Measurements from ENCODE around the gene SH3GL2. TPM values are rescaled to one million over a fixed set of nuclear protein-coding genes. Genes with fewer than 3 reads are reported as not detected.

SH3GL2 gene
- total RNA-seq, 2 experiments from 2014 or later: not detected

DNA sequence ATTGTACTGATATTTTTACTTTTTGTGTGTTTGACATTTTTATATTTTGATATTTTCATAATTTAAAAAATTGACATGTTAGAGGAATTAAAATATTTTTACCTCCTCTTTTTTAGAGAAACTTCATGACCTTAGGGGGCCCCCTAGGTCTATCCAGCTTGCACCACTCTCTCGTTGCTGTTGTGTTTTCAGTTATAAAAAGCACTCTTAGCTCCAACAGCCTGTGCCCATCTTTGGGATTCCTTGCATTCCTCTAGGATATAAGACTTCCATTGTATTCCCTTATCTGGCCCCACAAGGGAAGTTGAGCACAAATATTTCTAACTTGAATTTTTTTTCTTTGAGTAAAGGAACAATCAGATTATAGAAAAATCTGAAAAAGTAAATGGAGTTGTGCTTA lies 245.3 kb downstream of the SH3GL2 start:
- Mint-ChIP-seq H3K36me3 (ENCODE audit: low read depth) (no peaks in the 10 kb centered on the region), H3K27me3 (no peaks in the 10 kb centered on the region), H3K27ac (no peak overlapping the region), H3K9me3 (ENCODE audit: low read depth) (peaks cover 4% of the 10 kb centered on the region), H3K4me3 (no peak overlapping the region), H3K4me1 (no peaks in the 10 kb centered on the region)
- DNase-seq (no peak), ATAC-seq (no peak)
- POLR2A ChIA-PET: no interaction called here
- intact Hi-C loops (cut with DNase I, micrococcal nuclease): no loop called here
- CTCF ChIA-PET: no interaction called here

DNA sequence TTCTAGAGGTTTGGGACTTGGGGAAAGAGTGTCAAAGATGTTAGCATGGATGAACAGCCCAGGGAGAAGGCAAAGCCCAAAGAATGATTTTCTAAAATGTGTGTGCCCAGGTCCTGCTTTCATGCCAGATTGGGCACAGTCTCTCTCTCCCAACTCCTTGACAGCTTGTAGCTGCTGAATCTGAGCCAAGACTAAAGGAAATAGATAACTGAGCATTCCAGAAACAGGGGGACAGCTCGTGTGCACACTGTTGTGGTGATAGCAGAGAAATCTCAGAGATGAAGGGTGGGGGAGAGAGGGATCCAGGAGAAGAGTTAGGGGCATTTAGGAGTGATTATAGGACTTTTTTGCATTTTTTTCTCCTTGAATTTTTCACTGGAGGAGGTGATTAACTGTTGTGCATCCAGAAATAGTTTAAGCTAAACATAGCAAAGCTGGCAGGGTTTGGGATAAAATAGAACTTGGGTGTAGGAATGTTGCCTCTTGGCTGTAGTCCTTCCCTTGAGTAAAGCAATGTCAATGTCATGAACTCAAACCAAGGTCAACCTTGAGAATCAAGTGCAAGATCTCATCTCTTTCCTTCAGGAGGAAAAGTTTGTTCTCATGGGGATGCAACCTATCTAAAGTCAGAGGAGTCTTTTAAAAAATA lies 245.9 kb downstream of the SH3GL2 start:
- intact Hi-C loops (cut with DNase I, micrococcal nuclease): no loop called here
- Mint-ChIP-seq H3K36me3 (ENCODE audit: low read depth) (no peaks in the 10 kb centered on the region), H3K27ac (no peak overlapping the region), H3K4me3 (no peak overlapping the region), H3K4me1 (no peaks in the 10 kb centered on the region), H3K27me3 (no peaks in the 10 kb centered on the region), H3K9me3 (ENCODE audit: low read depth) (peaks cover 4% of the 10 kb centered on the region)
- ATAC-seq: no peak
- DNase-seq: no peak
- ChIA-PET POLR2A (no interaction called here), CTCF (no interaction called here)

GRCh38 chr9:17825265-17825659 lies 246.4 kb downstream of the SH3GL2 start:
- H3K4me3 Mint-ChIP-seq: no peak overlapping the region
- H3K36me3 Mint-ChIP-seq (ENCODE audit: low read depth): no peaks in the 10 kb centered on the region
- no peaks in the 10 kb centered on the region for H3K4me1 Mint-ChIP-seq
- intact Hi-C loops (cut with DNase I, micrococcal nuclease): no loop called here
- CTCF ChIA-PET: no interaction called here
- H3K9me3 Mint-ChIP-seq (ENCODE audit: low read depth): peaks cover 3% of the 10 kb centered on the region
- ATAC-seq: no peak
- DNase-seq: no peak
- H3K27ac Mint-ChIP-seq: no peak overlapping the region
- POLR2A ChIA-PET: no interaction called here
- no peaks in the 10 kb centered on the region for H3K27me3 Mint-ChIP-seq

GRCh38 chr9:17829064-17829463 lies 250.2 kb downstream of the SH3GL2 start:
- ChIA-PET CTCF (no interaction called here), POLR2A (no interaction called here)
- DNase-seq (no peak), ATAC-seq (no peak)
- H3K4me3 Mint-ChIP-seq: no peak overlapping the region
- intact Hi-C loops (cut with DNase I, micrococcal nuclease): no loop called here
- H3K4me1 Mint-ChIP-seq: no peaks in the 10 kb centered on the region
- peaks cover 2% of the 10 kb centered on the region for H3K9me3 Mint-ChIP-seq (ENCODE audit: low read depth)
- H3K27me3 Mint-ChIP-seq: no peaks in the 10 kb centered on the region
- no peaks in the 10 kb centered on the region for H3K36me3 Mint-ChIP-seq (ENCODE audit: low read depth)
- no peak overlapping the region for H3K27ac Mint-ChIP-seq

DNA sequence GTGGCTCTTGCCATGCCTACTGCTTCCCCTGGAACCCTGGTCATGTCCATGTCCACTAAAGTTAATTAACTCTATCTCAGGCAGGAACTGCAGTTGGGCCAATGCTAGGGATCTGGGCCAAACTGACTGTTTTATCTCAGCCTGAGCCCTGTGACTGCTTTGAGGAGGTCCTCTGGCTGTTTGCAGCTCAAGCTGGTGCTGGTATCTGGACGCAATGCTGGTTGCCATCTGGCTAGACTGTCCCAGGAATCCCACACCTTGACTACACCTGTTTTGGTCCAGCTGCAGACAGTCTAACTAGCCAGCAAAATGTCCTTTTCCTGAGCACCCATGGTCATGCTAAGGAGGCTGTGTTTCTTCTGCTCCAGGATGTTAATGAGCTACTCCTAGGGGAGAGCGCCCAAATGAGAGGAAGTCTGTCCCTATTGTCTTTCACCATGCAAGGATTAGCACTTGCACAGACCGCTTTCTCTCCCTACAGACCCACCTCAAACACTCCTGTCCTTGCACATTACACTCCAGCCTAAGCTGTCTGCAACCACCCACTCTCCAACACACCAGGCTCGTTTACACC lies 251.0 kb downstream of the SH3GL2 start:
- H3K27ac Mint-ChIP-seq: no peak overlapping the region
- H3K27me3 Mint-ChIP-seq: no peaks in the 10 kb centered on the region
- POLR2A ChIA-PET: no interaction called here
- peaks cover 2% of the 10 kb centered on the region for H3K9me3 Mint-ChIP-seq (ENCODE audit: low read depth)
- CTCF ChIA-PET: no interaction called here
- intact Hi-C loops (cut with DNase I, micrococcal nuclease): no loop called here
- no peak for DNase-seq
- no peaks in the 10 kb centered on the region for H3K4me1 Mint-ChIP-seq
- H3K4me3 Mint-ChIP-seq: no peak overlapping the region
- ATAC-seq: no peak
- H3K36me3 Mint-ChIP-seq (ENCODE audit: low read depth): no peaks in the 10 kb centered on the region

- no peak for ATAC-seq
- intact Hi-C loops (cut with DNase I, micrococcal nuclease): no loop called here
- H3K9me3 Mint-ChIP-seq (ENCODE audit: low read depth): peaks cover 2% of the 10 kb centered on the region
- no peak for DNase-seq
- no peaks in the 10 kb centered on the region for H3K36me3 Mint-ChIP-seq (ENCODE audit: low read depth)
- no peaks in the 10 kb centered on the region for H3K4me1 Mint-ChIP-seq
- CTCF ChIA-PET: interaction anchor here (0.6 kb wide), 2 partner anchors 19 to 1196 kb away, joined by 3 read pairs; no protein-coding TSS in a partner anchor
- POLR2A ChIA-PET: no interaction called here
- no peak overlapping the region for H3K27ac Mint-ChIP-seq
- H3K27me3 Mint-ChIP-seq: no peaks in the 10 kb centered on the region
- H3K4me3 Mint-ChIP-seq: no peak overlapping the region
These were observed 253.9 kb downstream of the SH3GL2 start for GRCh38 chr9:17832812-17833211.

- H3K4me1 Mint-ChIP-seq: no peaks in the 10 kb centered on the region
- POLR2A ChIA-PET: no interaction called here
- intact Hi-C loops (cut with DNase I, micrococcal nuclease): no loop called here
- DNase-seq (no peak), ATAC-seq (no peak)
- no peak overlapping the region for H3K27ac Mint-ChIP-seq
- H3K4me3 Mint-ChIP-seq: no peak overlapping the region
- H3K27me3 Mint-ChIP-seq: no peaks in the 10 kb centered on the region
- H3K36me3 Mint-ChIP-seq (ENCODE audit: low read depth): no peaks in the 10 kb centered on the region
- CTCF ChIA-PET: no interaction called here
- H3K9me3 Mint-ChIP-seq (ENCODE audit: low read depth): peaks cover 2% of the 10 kb centered on the region
These were observed 255.0 kb downstream of the SH3GL2 start for GRCh38 chr9:17833846-17834245.

DNA sequence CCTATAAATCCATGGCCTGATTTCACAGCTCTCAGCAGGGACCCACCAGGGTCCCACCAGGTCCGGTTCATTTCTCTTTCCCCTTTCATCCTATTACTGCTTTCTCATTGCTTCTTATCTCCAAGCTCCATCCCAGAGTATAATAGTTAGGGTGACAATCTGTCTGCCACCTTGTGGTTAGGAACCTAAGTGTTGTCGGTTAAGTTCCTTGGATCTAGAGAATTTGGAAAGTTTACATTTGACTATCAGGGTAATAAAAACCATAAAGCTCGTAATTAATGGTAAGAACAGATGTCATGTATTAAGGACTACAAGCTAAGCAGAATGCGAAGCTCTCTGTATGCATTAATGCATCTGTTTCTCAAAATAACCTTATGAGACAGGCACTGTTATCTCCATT lies 259.1 kb downstream of the SH3GL2 start:
- Mint-ChIP-seq H3K4me1 (no peaks in the 10 kb centered on the region), H3K27me3 (no peaks in the 10 kb centered on the region), H3K36me3 (ENCODE audit: low read depth) (no peaks in the 10 kb centered on the region), H3K9me3 (ENCODE audit: low read depth) (no peaks in the 10 kb centered on the region), H3K27ac (no peak overlapping the region), H3K4me3 (no peak overlapping the region)
- DNase-seq (no peak), ATAC-seq (no peak)
- intact Hi-C loops (cut with DNase I, micrococcal nuclease): no loop called here
- ChIA-PET CTCF (interaction anchor here (1.7 kb wide), 1 partner anchor 27 kb away, joined by 5 read pairs; no protein-coding TSS in a partner anchor), POLR2A (no interaction called here)

DNA sequence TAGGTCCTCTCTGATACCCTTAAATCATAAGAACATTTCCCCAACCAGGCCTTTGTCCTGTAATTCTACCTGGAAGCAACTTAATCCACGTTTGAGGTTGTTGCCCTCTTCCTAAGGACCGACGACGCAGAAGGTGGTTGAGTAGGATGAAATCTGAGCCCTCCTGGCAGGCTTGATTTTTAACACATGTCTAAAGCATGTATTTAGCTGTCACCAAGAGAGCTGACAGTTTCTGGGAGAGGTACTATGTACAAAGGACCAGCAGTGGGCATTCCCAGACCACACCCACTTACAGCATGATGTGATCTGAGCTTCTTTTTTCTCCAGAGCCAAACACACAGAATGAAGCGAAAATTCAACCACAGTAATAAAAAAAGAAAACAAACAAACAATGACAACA lies 260.9 kb downstream of the SH3GL2 start:
- no peak overlapping the region for H3K4me3 Mint-ChIP-seq
- H3K9me3 Mint-ChIP-seq (ENCODE audit: low read depth): peaks cover under 1% of the 10 kb centered on the region
- intact Hi-C loops (cut with DNase I, micrococcal nuclease): no loop called here
- H3K4me1 Mint-ChIP-seq: no peaks in the 10 kb centered on the region
- ATAC-seq: no peak
- H3K36me3 Mint-ChIP-seq (ENCODE audit: low read depth): no peaks in the 10 kb centered on the region
- DNase-seq: no peak
- H3K27me3 Mint-ChIP-seq: no peaks in the 10 kb centered on the region
- no peak overlapping the region for H3K27ac Mint-ChIP-seq
- ChIA-PET POLR2A (no interaction called here), CTCF (no interaction called here)

DNA sequence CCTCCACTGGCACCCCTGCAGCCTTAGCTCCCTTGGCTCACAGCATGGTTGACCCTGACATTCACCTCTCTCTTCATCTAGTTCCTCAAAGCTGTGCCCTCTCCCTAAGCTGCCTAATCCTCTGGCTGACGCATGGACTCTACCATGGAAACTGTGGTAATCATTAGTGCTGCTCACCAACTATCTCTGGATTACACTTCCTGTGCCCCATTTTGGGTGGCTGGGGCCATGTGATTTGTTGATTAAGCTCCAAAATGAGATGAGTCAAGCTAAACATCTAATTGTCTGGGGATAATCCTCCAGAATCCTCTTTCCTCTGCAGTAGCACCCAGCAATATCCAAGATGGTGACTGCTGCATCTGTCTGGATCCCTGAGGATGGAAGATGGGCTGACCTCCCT lies 264.4 kb downstream of the SH3GL2 start:
- Mint-ChIP-seq H3K27me3 (peaks cover 2% of the 10 kb centered on the region), H3K9me3 (ENCODE audit: low read depth) (peaks cover 9% of the 10 kb centered on the region), H3K36me3 (ENCODE audit: low read depth) (no peaks in the 10 kb centered on the region), H3K27ac (no peak overlapping the region), H3K4me3 (no peak overlapping the region), H3K4me1 (no peaks in the 10 kb centered on the region)
- DNase-seq (no peak), ATAC-seq (no peak)
- ChIA-PET CTCF (no interaction called here), POLR2A (no interaction called here)
- intact Hi-C loops (cut with DNase I, micrococcal nuclease): no loop called here
